Activated CD8-positive, alpha-beta memory T cell treated with anti-CD3 and anti-CD28 coated beads, Interleukin-2, amount 50 U/mL, for 4 hours (primary cell): Measurements from ENCODE around the gene STIP1.

Experiments
- DNase-seq: peaks from one replicate; pipeline ENCODE4 v3.0.0-alpha.2; 2020

Gene STIP1

GRCh38 chr11:64224891-64225607 is 39.1 kb downstream of the STIP1 start:
- peak; percentile 17 for DNase-seq

GRCh38 chr11:64225608-64226506 is 39.9 kb downstream of the STIP1 start, which contains the start of the genes NUDT22 and TRPT1:
TSS of gene NUDT22 (plus strand) at chr11:64226274. CDS start at chr11:64226653, 379 bp downstream.
TSS of gene TRPT1 (minus strand) at chr11:64226186. CDS start at chr11:64225860, 326 bp downstream.
- DNase-seq = peak; percentile 94

GRCh38 chr11:64226507-64227051 is 40.6 kb downstream of the STIP1 start:
- peak; percentile 53 for DNase-seq

- no peak for DNase-seq
Measured at GRCh38 chr11:64227405-64227956, 41.5 kb downstream of the STIP1 start.

DNA sequence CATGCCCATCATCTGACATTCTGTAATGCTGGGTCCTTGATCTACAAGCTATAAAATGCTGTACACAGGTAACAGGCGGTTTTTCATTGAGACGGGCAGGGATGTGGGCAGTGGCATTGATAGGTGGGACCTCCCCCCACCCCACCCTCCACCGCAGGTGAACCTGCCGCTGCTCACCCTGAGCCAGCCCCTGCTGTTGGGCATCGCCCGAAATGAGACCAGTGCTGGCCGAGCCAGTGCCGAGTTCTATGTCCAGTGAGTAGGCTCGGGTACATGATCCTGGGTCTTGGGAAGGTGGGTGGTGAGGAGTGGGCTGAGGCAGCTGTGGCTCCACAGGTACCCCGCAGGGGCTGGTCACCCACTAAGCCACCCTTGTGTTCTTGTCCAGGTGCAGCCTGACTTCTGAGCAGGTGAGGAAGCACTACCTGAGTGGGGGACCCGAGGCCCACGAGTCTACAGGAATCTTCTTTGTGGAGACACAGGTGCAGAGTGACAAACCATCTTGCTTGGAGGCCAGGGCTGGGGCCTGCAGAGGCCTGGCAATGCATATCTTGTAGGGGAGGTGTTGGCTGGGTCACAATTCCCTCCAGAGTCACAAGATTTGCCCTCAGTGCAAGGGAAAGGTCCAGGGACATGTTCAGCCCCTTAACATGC is 43.2 kb downstream of the STIP1 start:
- DNase-seq = no peak

GRCh38 chr11:64229744-64230170 is 43.8 kb downstream of the STIP1 start:
- no peak for DNase-seq

DNA sequence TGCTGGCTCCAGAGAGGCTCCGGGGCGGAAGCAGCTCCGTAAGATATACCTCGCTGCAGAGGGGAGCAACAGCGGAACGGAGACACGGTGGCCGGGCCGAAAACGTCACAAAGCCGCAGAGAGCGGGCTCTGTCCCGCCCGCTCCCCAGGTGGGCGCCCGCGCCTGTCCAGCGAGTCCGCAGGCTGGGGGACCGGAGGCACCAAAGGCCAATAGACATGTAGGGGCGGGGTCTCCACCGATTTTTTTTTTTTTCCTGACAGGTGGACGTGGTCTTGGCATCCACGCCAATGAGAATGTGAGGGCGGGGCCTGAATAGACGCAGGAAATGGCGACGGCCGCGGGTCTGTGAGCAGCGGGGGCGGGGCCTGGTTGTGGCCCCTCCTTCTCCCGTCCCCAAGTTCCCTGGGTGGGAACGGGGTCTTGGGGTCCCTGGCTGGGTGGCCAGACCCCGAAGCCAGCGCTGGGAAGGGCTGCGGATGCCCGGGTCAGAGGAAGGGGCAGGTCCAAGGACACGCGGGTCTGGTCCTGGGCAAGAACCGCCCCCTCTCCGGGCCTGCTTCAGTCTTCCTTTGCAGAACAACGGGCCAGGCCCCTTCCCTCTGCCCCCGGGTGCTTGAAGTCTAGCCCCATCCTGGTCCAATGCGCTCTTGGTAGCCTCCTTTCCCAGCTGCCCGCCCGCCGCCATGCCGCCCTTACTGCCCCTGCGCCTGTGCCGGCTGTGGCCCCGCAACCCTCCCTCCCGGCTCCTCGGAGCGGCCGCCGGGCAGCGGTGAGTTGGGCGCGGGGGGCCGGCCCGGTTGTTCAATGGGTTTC is 44.4 kb downstream of the STIP1 start, which contains the start of gene DNAJC4:
TSS of gene DNAJC4 (plus strand) at position 378 of the 814 bp plus-strand sequence. CDS start at position 685, 307 bp downstream.
- DNase-seq = peak; percentile 86

- no peak for DNase-seq
Measured at GRCh38 chr11:64230985-64231365, 45.0 kb downstream of the STIP1 start.

- DNase-seq = no peak
Measured at GRCh38 chr11:64231546-64231945, 45.6 kb downstream of the STIP1 start.

- no peak for DNase-seq
Measured at GRCh38 chr11:64232182-64232966, 46.4 kb downstream of the STIP1 start.

DNA sequence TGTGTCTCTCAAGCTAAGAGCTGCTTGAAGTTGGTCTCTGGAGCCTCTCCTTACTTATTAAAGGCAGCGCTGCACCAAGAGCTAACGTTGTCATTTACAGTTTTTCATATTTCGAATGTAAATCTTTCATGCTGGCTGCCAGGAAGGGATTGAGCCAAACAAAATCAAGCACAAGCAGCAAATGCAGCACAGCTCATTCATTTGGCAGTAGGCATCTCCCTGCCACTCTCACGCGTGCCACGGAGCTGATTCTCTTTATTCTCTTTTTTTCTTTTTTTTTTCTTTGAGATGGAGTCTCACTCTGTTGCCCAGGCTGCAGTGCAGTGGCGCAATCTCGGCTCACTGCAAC is 47.0 kb downstream of the STIP1 start:
- DNase-seq = no peak

DNA sequence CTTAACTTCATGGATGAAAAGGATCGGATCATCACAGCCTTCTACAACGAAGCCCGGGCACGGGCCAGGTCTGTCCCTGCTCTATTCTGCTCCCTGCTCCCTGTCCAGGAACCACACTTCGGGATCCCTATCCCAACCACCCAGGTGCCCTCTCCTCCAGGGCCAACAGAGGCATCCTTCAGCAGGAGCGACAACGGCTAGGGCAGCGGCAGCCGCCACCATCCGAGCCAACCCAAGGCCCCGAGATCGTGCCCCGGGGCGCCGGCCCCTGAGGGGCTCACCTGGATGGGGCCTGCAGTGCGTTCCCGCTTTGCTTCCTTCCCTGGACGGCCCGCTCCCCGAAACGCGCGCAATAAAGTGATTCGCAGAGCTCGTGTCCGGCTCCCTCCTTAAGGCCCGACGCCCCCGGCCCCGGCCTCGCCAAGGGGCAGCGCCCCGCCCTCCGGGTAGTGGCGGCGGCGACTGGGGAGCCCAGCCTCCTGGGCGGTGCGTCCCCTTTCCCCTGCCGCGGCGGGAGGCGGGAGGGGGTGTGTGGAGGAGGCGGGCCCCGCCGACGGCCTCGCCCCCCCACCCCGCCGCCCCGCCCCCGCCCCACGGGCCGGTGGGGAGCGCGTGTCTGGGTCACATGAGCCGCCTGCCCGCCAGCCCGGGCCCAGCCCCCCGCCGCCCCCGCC is 48.1 kb downstream of the STIP1 start, which contains the start of gene VEGFB:
TSS of gene VEGFB (plus strand) at position 672 of the 674 bp plus-strand sequence. CDS start 250 bp downstream, outside the sequence.
- peak; percentile 78 for DNase-seq

DNA sequence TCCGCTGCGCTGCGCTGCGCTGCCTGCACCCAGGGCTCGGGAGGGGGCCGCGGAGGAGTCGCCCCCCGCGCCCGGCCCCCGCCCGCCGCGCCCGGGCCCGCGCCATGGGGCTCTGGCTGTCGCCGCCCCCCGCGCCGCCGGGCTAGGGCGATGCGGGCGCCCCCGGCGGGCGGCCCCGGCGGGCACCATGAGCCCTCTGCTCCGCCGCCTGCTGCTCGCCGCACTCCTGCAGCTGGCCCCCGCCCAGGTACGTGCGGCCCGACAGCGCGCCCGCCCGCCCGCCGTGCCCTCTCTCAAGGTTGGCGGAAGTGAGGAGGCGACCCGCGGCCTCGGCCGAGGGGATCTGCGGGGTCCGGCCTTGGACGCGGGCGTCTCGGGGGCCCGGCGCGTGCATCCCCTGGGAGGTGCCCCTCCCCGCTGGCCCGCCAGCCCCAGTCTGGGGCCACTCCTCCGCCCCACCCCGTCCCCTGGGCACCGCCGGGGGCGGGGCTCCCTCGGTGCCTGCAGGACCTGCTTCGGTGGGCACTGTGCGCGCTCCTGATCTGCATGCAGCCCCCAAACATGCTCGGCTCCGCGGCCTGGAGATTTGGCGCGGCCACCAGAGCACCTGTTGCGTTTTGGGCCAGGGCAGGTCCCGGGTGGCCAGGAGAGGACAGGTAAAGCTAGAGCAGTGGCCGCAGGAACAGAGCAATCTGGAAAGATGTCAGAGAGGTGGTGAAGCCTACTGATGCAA is 48.8 kb downstream of the STIP1 start:
- peak; percentile 55 for DNase-seq

DNA sequence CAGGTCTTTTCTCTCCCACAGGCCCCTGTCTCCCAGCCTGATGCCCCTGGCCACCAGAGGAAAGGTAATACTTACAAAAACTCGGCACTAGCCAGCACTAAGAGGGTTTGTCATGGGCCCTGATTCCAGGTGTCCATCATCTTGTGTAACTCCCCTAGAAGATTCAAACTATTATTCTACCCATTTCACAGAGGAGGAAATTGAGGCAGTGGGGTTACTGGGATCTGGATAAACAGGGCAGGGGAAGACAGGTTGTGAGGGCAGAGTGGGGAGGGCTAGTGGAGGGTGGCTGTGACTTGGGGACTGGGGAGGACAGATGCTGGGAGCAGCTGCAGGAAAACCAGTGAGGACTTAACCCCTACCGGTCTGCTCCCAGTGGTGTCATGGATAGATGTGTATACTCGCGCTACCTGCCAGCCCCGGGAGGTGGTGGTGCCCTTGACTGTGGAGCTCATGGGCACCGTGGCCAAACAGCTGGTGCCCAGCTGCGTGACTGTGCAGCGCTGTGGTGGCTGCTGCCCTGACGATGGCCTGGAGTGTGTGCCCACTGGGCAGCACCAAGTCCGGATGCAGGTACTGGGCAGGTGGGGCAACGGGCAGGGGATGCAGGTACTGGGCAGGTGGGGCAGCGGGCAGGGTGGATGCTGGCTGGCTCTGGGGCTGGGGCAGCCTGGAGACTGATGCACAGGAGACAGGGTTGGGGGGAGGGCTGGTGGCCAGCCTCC is 49.6 kb downstream of the STIP1 start:
- DNase-seq = no peak

DNA sequence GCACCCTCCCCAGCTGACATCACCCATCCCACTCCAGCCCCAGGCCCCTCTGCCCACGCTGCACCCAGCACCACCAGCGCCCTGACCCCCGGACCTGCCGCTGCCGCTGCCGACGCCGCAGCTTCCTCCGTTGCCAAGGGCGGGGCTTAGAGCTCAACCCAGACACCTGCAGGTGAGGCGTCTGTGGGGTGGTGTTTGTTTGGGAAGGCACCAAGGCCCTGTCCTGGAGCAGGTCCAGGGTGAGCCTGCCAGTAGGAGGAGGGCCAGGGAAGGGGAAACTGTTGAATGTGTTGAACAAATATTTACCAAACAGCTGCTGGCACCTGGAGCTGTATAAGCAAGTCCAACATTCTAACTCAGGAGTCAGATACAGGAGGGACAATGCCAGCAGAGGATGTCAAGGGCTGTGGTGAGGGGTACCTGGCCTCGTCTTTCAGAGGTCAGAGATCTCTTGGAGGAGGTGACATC is 51.5 kb downstream of the STIP1 start:
- DNase-seq = no peak

- peak; percentile 12 for DNase-seq
Measured at GRCh38 chr11:64238076-64238475, 52.1 kb downstream of the STIP1 start.

- no peak for DNase-seq
Measured at GRCh38 chr11:64238999-64239398, 53.0 kb downstream of the STIP1 start.

DNA sequence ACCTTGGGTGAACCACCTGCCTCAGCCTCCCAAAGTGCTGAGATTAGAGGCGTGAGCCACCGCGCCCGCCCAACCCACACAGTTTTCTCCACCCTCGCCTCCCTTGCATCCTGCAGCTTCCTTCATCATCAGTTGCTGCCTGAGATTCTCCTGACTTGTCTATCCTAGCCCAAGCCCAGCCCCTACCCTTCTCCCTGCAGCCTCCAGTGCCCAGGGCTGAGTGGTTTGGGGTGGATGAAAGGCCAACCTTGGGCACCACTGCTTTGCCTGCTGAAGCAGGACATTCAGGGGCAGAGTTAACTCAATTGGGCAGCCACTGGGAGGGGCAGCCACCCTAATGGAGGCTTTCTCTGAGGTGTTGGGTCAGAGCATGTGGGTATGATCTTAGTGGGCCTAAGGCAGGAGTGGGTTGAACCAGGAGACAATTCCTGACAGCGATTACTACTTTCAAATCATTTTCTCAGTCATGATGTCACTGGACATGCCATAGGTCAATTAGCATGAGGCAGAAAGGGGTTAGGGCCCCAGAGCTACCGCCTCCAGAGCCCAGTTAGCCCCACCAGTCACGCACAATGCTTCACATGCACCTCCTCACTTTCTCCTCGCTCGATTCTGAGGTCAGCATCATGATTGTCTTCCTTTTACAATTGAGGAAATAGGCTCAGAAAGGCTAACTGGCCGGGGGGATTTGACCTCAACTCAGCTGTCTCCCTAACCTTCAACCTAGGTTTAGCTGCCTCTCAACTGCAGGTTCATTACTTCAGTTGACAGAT is 53.9 kb downstream of the STIP1 start:
- DNase-seq = no peak
